Stimulated activated CD4-positive, alpha-beta T cell treated with anti-CD3 and anti-CD28 coated beads, Interleukin-4, amount 100 ng/mL, for 48 hours (primary cell): ENCODE results near the gene VAMP4.

ENCODE experiments used
- DNase-seq, 2 donors: peaks; one replicate each; pipeline ENCODE4 v3.0.0-alpha.2; 2020; ENCODE audit warnings: low read depth in 2 of 2

Gene VAMP4, protein sequence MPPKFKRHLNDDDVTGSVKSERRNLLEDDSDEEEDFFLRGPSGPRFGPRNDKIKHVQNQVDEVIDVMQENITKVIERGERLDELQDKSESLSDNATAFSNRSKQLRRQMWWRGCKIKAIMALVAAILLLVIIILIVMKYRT

DNA sequence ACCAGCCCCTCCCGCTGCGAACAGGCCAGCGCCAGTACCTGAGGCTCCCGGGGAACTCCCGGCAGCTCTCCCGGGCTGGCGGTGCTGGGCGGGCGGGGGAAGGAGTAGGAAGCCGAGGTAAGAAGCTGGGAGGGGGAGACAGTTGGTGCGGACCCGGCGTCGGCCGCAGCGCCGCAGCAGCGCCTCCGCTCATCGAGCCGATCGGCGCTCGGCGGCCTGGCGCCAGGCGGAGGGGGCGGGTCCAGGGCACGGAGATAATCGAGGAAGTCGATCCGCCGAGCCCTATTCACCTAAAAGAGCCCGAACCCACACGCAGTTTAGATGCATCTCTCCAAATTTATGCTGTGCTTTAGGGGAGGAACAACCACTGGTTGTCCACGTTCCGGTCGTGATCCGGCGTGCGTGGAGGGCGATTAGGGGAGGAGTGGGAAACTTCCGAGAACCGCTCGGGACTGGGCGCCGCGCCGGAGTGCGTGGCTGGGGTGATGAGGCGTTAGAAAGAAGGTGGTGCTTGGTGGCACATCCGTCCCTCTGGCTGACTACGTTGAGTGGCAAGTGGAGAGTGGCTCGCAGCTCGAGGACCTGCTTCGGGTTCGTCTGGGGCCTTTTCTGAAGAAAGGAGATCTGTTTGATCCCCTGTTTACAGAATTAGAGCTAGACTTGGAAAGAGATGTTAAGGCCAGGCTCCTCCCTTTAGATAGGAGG, at the start of gene VAMP4:
VAMP4 (minus strand) TSS at position 194 of the 705 bp plus-strand sequence. CDS start 3,651 bp downstream, outside the sequence.
- peak; percentile 79 to 86 for DNase-seq

DNA sequence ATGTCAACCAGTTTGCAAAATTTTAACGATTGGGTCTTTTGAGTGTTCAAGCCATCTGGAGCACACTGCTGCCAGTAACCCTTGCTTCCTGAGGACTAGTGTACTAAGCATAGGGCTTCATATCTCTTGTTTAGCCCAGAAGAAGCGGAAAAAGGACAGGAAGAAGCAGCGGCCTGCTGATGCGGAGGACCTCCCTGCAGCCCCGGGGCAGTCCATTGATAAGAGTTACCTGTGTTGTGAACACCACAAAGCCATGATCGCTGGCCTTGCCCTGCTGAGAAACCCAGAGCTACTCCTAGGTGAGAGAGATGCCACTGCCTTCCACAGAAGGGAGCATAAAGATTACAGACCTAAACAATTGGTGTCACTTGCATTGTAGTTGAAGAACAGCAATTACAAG, 48.5 kb upstream of the VAMP4 start:
- no peak for DNase-seq

DNA sequence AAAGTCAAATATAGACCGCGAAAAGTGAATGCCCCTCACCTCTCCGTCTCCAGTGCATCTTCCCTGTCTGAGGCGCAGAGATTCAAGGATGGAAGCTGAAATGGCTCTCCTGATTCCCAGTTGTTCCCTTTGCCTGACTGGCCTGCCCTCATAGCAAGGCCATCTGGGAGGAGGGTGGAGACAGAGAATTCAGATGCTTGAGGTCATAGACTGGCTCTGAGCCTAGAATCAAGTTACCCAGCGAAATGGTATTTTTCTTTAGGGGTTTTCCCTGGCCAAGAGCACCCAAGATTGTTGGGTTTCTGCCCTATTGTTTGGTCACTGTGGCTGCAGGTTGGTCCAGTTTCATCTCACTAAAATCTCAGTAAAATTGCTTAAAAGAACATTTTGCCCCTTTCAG, 46.8 kb upstream of the VAMP4 start:
- no peak for DNase-seq

DNA sequence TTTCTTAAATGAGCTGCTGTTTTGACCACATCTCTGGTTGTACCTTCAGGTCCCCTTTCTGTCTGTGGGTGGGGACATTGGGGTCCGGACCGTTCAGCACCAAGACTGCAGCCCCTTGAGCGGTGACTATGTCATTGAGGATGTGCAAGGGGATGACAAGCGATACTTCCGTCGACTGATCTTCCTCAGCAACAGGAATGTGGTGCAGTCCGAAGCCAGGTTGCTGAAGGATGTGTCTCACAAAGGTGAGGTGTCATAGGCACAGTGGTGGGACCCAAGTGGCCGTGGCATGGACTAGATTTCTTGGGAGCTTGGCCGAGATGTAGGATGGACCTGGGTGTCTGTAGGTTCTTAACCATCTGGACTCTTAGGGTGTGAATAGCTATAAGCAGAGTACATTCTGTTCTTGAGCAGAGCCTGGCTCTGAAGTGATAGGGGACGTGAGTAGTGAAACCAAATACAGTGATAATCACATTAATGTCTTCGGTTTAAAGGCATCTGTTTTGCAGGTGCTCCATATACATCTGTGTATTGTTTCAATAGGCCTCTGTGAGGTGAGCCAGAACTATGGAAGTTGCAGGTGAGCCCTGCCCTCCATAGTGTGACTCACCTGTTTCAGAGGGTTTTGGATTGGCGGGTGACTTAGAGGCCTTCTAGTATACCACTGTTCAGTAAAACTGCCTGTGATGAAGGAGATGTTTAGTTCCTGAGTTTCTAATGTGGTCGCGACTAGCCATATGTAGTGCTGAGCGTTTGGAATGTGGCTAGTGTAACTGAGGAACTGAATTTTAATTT, 46.0 kb upstream of the VAMP4 start:
- DNase-seq: no peak

DNA sequence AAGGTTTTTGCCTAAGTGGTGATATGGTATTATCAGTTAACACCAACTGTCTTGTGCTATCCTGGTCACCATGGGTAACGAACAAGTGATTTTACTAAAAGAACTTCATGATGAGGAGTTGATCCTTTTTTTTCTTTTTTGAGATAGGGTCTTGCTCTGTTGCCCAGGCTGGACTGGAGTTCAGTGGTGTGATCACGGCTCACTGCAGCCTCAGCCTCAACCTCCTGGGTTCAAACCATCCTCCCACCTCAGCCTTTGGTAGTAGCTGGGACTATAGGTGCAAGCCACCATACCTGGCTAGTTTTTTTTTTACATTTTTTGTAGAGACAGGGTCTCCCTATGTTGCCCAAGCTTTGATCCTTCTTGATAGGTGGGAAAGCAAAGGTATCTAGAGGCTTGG, 44.7 kb upstream of the VAMP4 start:
- no peak for DNase-seq

DNA sequence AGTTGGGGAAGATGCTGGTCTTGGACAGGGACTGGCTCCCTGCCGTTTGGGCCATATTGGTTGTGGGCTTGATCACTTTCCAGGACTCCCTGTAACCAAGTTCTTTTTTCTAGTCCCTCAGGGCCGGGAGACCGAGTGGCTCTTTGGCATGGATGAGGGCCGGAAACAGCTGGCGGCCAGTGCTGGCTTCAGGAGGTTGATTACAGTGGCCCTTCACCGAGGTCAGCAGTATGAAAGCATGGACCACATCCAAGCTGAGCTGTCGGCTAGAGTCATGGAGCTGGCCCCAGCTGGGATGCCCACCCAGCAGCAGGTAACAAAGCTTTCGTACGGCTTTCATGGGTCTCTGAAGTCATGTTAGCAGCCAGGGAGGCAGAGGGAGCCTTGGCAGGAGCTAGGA, 43.9 kb upstream of the VAMP4 start:
- no peak for DNase-seq

DNA sequence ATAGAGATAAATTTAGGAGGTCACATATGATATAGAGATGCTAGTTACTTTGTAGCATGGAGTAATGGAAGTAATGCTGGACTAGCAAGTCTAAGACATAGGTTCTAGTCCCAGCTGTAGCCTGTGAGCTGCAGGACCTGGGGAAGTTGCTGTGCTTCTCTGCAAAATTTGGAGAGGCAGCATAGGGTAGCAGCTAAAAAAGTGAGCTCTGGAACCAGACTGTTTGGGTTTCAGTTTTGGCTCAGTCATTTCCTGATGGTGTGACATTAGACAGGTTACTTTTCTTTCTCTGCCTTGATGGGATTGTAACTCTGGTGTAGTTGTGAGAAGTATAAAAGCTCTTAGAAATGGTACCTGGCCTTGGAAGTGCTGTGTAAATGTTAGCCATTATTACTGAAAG, 42.9 kb upstream of the VAMP4 start:
- no peak for DNase-seq

DNA sequence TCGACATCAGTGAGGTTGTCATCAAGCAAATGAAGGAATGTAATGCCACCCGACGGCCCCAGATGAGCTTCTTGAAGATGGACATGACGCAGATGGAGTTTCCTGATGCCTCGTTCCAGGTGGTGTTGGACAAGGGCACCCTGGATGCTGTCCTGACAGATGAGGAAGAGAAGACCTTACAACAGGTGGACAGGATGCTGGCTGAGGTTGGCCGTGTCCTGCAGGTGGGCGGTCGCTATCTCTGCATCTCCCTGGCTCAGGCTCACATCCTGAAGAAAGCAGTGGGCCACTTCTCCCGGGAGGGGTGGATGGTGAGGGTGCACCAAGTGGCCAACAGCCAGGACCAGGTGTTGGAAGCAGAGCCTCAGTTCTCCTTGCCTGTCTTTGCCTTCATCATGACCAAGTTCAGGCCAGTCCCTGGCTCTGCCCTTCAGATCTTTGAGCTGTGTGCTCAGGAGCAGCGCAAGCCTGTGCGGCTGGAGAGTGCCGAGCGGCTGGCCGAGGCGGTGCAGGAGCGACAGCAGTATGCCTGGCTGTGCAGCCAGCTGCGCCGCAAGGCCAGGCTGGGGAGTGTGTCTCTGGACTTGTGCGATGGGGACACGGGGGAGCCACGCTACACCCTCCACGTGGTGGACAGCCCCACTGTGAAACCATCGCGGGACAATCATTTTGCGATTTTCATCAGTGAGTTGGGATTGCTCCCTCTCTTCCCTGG, 42.1 kb upstream of the VAMP4 start:
- no peak for DNase-seq

DNA sequence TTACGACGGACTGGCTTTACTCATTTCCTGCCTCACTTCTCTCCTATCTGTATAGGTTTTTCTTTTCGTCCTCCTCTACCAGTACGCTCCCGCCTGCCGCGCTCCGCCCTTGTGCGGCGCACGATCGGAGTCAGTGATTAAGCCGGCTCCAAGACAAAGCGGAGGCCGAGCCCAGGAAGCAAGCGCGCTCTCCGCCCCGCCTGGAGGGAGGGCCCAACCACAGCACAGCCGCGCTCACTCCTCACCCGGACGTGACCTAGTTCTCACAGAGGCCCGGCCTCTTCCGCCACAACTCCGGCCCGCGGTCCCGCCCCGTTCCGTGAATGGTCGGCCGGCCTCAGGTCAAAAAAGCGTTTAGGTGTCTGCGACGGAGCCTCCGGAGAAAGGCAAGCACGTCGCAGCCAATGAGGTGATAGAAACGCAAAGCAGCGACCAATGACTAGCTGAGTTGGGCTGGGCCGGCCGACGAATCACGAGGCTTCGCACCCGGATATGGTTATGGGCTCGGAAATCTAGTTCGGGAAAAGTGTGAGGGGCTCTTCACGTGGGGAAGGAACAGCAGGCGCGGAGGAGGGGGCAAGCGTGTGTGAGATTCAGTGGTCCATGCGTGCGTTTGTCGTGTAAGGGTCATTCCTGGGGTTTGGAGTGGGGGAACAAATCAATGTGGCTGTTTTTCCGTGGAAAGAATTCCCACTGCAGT, 39.5 kb upstream of the VAMP4 start, which contains the start of gene METTL13:
METTL13 (plus strand) TSS at position 485 of the 700 bp plus-strand sequence. CDS start 308 bp downstream, outside the sequence.
- peak; percentile 93 to 98 for DNase-seq

DNA sequence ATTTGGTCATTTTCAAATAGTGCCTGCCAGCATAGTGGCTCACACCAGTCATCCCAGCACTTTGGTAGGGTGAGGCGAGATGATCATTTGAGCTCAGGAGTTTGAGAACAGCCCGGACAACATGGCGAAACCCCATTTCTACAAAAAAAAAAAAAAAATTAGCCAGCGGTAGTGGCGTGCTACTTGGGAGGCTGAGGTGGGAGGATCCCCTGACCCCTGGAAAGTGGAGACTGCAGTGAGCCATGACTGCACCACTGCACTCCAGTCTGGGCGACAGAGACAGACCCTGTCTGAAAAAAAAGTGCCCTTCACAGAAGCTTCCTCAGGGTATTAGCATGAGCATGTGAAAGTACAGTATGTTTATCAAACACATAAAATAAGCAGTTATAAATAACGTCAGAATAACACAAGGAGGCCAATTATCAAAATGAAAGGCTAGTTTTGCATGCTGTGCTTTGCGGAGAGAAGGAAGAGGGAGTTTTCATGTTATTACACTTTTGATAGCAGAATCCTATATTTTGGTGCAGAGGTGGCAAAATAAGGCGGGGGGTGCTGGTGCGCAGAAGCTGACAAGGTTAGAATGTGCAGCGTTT, 38.8 kb upstream of the VAMP4 start:
- DNase-seq: no peak

DNA sequence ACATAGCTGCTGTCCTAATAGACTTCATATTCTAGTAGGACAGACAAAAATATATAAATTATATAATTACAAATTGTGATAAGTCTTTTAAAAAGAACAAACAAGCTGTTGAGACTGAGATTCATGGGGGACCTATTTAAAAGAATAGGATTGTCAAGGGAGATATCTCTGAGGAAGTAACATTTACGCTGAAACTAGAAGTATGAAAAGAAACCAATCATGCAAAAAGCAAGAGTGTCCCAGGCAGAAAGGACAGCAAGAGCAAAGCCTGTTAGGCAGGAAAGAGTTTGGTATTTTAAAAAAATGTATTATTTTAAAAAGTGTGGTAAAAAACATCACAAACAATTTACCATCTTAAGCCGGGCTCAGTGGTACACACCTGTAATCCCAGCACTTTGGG, 30.4 kb upstream of the VAMP4 start:
- DNase-seq: no peak

DNA sequence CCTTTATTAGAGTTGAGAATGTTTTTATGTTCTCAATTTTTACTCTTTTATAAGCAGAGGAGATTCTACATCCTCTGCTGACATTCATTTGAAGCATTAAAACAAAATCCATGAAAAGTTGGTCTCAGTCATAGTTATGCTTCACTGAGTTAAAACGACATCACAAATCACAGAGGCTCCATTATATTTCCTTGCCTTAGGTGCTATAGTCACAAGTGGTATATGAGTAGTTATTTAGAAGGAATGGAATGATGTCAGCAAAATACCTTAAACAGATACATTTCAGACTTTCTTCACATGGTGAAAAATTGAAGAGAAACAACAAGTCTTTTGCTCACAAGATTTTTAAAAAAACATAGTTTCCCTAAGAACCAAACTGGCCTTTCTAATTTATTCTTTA, 27.9 kb upstream of the VAMP4 start:
- DNase-seq: no peak

DNA sequence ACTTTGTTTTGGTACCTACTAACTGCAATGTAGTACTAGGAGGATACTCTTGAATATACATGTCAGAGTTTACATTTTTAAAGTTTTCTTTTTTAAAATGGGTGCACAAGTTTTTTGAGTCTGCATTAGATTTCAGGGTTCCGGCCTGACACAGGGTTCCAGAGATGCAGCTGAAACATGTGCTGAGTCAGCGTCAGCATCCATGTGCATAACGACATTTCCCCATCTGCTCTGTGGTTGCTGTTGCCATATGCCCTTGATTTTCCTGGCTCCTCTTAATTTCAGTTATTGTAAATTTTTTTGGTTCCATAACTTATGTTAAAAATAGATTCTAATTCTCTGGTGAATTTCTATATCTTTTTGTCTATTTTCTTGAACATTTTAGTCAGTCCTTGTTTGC, 27.3 kb upstream of the VAMP4 start:
- DNase-seq: no peak

DNA sequence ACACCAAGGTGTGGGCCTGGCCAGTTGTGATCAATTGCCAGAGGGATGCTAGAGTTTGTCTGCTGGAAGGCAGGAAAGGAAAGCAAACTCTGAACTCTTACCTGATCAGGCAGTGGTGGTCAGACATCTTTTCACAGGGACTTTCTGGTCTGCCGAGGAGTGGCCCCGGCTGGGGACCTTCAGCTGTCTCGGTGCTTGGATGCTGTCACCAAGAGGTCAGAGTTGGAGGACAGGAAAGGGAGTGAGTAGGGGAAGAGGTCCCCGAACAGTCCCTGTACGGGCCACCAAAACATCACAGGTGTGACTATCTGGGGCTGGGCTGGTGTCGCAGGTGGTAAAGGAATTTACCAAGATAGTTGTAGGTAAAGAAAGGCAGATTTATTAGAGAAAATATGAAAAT, 21.9 kb upstream of the VAMP4 start:
- no peak for DNase-seq

DNA sequence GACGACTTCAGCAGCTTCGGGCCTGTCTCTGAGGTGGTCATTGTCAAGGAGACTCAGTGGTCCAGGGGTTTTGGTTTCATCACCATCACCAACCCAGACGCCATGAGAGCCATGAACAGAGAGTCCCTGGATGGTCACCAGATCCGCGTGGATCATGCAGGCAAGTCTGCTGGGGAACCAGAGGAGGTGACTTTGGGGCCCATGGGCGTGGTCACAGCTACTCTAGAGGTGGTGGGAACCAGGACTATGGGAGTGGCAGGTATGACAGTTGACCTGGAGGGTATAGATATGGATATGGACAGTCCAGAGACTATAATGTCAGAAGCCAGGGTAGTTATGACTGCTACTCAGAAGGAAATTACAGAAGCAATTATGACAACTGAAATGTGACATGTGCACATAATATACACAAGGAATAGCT, 20.3 kb upstream of the VAMP4 start:
- DNase-seq: no peak

DNA sequence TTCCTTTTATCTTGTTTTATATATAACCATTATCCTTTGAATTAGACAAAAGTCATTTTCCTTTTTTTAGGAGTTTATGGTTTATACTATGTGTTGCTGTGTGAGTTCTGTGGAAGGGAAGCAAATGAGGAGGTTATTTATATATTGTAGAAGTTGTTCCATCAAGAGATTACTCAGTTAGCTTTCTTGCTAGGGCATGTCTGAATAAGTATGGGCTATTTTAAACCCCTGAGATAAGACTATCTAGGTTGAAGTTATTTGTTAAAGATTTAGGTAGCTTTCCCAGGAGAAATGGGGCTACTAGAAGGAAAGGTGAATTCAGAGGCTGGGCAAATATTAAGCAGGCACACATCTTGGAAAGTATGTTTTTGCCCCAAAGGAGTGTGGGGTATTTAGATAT, 16.1 kb upstream of the VAMP4 start:
- DNase-seq: no peak

DNA sequence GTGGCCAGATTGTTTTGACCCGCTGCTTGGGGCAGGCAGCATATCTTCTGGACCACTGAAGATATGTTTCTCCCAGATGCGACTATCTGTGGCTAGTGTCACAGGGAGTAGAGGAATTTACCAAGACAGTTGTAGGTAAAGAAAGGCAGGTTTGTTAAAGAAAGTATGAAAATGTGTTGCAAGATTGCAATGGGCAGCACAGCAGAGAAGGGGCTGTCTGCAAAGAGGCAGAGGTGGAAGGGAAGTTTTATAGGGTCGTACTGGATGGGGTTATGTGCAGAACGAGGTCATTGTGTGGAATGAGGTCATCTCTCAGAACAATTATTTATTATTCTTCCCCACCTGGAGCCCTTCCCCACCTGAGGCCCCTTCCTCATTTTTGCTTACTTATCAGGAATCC, 15.0 kb upstream of the VAMP4 start:
- no peak for DNase-seq

DNA sequence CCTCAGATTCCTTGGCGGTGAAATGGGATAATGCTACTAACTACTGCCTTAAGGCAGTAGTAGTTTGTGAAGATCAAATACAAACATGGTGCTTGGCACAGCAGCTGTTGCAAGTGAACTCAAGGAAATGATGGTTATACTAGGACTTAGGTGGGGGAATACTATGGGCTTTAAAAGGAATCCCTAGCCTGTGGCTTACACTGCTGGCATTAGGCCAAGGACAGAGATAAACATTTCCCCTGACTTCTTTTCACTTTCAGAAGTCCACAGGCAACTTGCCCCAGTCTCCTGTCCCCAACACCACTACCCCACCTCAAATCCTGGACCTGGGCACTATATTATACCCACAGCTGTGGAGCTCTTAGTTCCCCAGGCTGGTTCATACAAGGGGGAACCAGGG, 13.1 kb upstream of the VAMP4 start:
- DNase-seq: no peak

DNA sequence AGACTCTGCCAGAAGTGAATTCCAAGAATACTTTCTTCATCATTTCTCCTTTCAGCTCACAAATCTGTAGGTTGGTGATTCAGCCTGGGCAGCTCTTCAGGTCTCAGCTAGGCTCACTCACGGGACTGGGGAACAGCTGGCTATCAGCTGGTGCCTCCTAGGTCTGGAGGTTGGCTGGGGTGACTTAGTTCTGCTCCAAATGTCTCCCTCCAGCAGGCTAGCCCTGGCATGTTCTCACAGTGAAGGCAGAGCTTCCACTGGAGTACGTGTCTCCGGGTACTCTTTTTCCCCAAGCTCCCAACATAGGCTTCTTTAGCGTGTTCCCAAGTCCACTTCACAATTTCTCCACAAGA, 12.5 kb upstream of the VAMP4 start:
- DNase-seq: no peak

DNA sequence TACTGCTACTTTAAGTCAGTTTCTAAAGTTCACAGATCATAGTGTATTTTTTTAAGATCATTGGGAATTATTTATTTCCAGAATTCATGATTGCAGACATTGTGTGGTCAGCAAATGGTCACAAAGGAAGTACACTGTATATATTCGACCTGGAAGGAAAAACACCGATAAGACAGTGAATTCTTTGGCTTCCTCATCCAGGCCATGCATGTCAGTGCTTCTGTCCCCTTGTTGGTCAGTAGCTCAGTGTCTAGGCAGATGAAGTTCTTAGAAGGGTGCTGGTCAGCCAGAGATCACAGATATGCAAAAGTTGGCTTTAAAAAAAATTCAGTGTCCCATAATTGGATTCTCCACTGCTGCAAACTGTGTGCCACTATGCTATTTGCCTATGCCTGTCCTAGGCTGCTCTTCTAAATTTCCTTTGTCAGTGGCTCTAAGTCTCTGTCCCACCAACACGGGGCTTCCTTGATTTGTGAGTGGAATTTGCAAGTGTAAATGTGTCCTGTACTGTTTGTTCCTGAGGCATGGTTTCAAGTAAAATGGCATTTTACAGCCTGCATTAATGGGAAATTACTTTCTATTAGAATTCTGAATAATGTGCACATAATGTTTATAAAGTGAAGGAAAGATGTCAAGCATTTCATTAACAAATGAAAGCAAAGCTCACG, 12.0 kb upstream of the VAMP4 start:
- no peak for DNase-seq

DNA sequence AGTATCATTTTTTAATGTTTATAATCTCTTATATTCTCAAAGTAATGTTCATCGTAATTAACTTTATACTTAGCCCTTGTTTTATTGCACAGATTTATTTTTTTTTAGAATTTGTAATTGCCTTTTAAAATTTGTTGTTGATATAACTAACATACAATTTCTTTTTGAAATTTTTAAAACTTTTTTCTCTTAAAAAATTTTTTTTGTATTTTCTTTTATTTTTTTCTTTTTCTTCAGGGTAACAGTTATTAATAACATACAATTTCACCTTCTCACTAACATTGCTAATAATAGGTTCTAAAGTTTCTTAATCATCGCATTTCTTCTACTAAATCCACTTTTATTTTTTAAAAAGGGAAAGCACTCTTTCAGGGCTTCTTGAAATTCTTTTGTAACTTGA, 11.3 kb upstream of the VAMP4 start:
- no peak for DNase-seq
